GM23338 (cell line): ENCODE data around the gene SND1. TPM values are rescaled to one million over a fixed set of nuclear protein-coding genes. Genes with fewer than 3 reads are reported as not detected.

Source experiments
- ATAC-seq: fragments of 200-7000 bp; cut with Tn5 transposase; 3 replicates; pipeline ENCODE4 v1.9.1; 2020
- DNase-seq: peaks from one replicate; pipeline ENCODE4 v3.0.0-alpha.2; 2015; ENCODE audit warnings: low spot score
- H2AFZ ChIP-seq: fragments of 200-600 bp; sonication (generic); 2 replicates; pipeline ENCODE4 v1.8.0; 2016; ENCODE audit warnings: antibody characterized with exemption, mild to moderate bottlenecking, moderate library complexity
- H3F3A ChIP-seq: fragments of 200-600 bp; sonication (generic); replicated peaks from 2 replicates; pipeline ENCODE4 v1.8.0; 2017; ENCODE audit warnings: antibody characterized with exemption, mixed run types, low read depth
- H3K27ac ChIP-seq: fragments of 200-600 bp; sonication (generic); 2 replicates; pipeline ENCODE4 v1.6.1; 2016; ENCODE audit warnings: low read depth
- H3K27me3 ChIP-seq: fragments of 200-600 bp; sonication (generic); 2 replicates; pipeline ENCODE4 v1.8.0; 2016; ENCODE audit warnings: mild to moderate bottlenecking, mixed run types, moderate library complexity; ENCODE audit not compliant: insufficient read depth
- H3K36me3 ChIP-seq: fragments of 200-600 bp; sonication (generic); 2 replicates; pipeline ENCODE4 v1.8.0; 2016; ENCODE audit warnings: mild to moderate bottlenecking; ENCODE audit not compliant: insufficient read depth
- H3K4me1 ChIP-seq: fragments of 200-600 bp; sonication (generic); 2 replicates; pipeline ENCODE4 v1.8.0; 2016; ENCODE audit warnings: mild to moderate bottlenecking, moderate library complexity; ENCODE audit not compliant: insufficient read depth
- H3K4me2 ChIP-seq: fragments of 200-600 bp; sonication (generic); 2 replicates; pipeline ENCODE4 v1.7.1; 2017; ENCODE audit warnings: mixed run types
- H3K4me3 ChIP-seq: fragments of 200-600 bp; sonication (generic); 2 replicates; pipeline ENCODE4 v1.6.1; 2016; ENCODE audit warnings: mixed run types
- H3K79me2 ChIP-seq: fragments of 200-600 bp; sonication (generic); replicated peaks from 2 replicates; pipeline ENCODE4 v1.8.0; 2017; ENCODE audit warnings: mild to moderate bottlenecking; ENCODE audit not compliant: insufficient read depth
- H3K9me2 ChIP-seq: fragments of 200-600 bp; sonication (generic); 2 replicates; pipeline ENCODE4 v1.8.0; 2017; ENCODE audit not compliant: insufficient read depth
- H4K20me1 ChIP-seq: fragments of 200-600 bp; sonication (generic); replicated peaks from 2 replicates; pipeline ENCODE4 v1.8.0; 2017; ENCODE audit warnings: mild to moderate bottlenecking; ENCODE audit not compliant: insufficient read depth
- H3K27ac Mint-ChIP-seq: 2 replicates; pipeline ENCODE4 v1.8.0; 2020; ENCODE audit warnings: inconsistent platforms, mild to moderate bottlenecking, moderate library complexity, mixed read lengths
- H3K27me3 Mint-ChIP-seq: 3 replicates; pipeline ENCODE4 v1.8.0; 2022; ENCODE audit warnings: low read depth, mild to moderate bottlenecking, moderate library complexity, mixed read lengths, inconsistent platforms; ENCODE audit not compliant: insufficient read depth, poor library complexity
- H3K36me3 Mint-ChIP-seq: 3 replicates; pipeline ENCODE4 v1.8.0; 2021; ENCODE audit warnings: low read depth, mild to moderate bottlenecking, inconsistent platforms, moderate library complexity, mixed read lengths
- H3K4me1 Mint-ChIP-seq: 3 replicates; pipeline ENCODE4 v1.8.0; 2020; ENCODE audit warnings: mild to moderate bottlenecking, inconsistent platforms, mixed read lengths
- H3K4me3 Mint-ChIP-seq: 3 replicates; pipeline ENCODE4 v1.8.0; 2021; ENCODE audit warnings: moderate library complexity, mild to moderate bottlenecking, inconsistent platforms, mixed read lengths
- H3K9me3 Mint-ChIP-seq: 3 replicates; pipeline ENCODE4 v1.8.0; 2020; ENCODE audit warnings: moderate library complexity, mild to moderate bottlenecking, inconsistent platforms, mixed read lengths
- CREB1 ChIP-seq: fragments of 250-450 bp; sonication (Bioruptor Pico); IDR thresholded peaks from 2 replicates; pipeline ENCODE4 v1.5.0; 2020; ENCODE audit warnings: low read depth, mild to moderate bottlenecking, moderate library complexity
- EZH2 ChIP-seq: fragments of 200-600 bp; sonication (generic); IDR thresholded peaks from one replicate; pipeline ENCODE4 v1.8.0; 2017; ENCODE audit warnings: antibody characterized with exemption, mild to moderate bottlenecking, low read depth; ENCODE audit not compliant: unreplicated experiment
- EZH2phosphoT487 ChIP-seq: fragments of 200-600 bp; sonication (generic); IDR thresholded peaks from one replicate; pipeline ENCODE4 v1.8.1; 2018; ENCODE audit warnings: antibody characterized with exemption; ENCODE audit not compliant: unreplicated experiment
- JUNB ChIP-seq: IDR thresholded peaks from one replicate; pipeline ENCODE4 v1.6.1; 2016; ENCODE audit warnings: antibody characterized with exemption; ENCODE audit not compliant: unreplicated experiment
- NANOG ChIP-seq: IDR thresholded peaks from 2 replicates; pipeline ENCODE4 v1.6.1; 2016; ENCODE audit warnings: antibody characterized with exemption, borderline replicate concordance
- POLR2AphosphoS5 ChIP-seq: IDR thresholded peaks from 2 replicates; pipeline ENCODE4 v1.6.1; 2016; ENCODE audit warnings: antibody characterized with exemption, low read depth
- STAT1 ChIP-seq: IDR thresholded peaks from one replicate; pipeline ENCODE4 v1.6.1; 2016; ENCODE audit warnings: antibody characterized with exemption; ENCODE audit not compliant: unreplicated experiment
- ZNF114 ChIP-seq: fragments of 250-450 bp; sonication (Bioruptor Pico); IDR thresholded peaks from 2 replicates; pipeline ENCODE4 v1.5.0; 2020; ENCODE audit warnings: mild to moderate bottlenecking, moderate library complexity
- ZNF331 ChIP-seq: fragments of 250-450 bp; sonication (Bioruptor Pico); IDR thresholded peaks from 2 replicates; pipeline ENCODE4 v1.5.0; 2020; ENCODE audit warnings: low read depth, mild to moderate bottlenecking, moderate library complexity
- polyA plus RNA-seq: library from polyadenylated mRNA; unstranded; fragments of >200 nt; fragmentation: Nextera tagmentation; extraction: Ambion mirVana; gene quantifications from 2 replicates; pipeline ENCODE4 v1.2.1, GENCODE V29; 2016
- total RNA-seq: library from RNA; depleted of rRNA; stranded (reverse); fragments of >200 nt; shearing (Covaris generic); gene quantifications from 2 replicates; pipeline ENCODE4 v1.2.3, GENCODE V29; 2014
- TF ChIP-seq, protein P1 (sequence below): IDR thresholded peaks from one replicate; pipeline ENCODE4 v1.6.1; 2018; ENCODE audit warnings: antibody characterized with exemption; ENCODE audit not compliant: unreplicated experiment
- TF ChIP-seq, protein P2 (sequence below), 2 experiments: fragments of 200-600 bp in 1 of 2; sonication (generic) in 1 of 2; conservative IDR thresholded peaks; 2 replicates each; pipeline versions ENCODE4 v1.5.1 to v1.6.1; 2016 to 2017; ENCODE audit warnings: antibody characterized with exemption in 2 of 2, low read depth in 2 of 2, mild to moderate bottlenecking in 2 of 2, moderate library complexity in 1 of 2
- TF ChIP-seq, protein P3 (sequence below): fragments of 250-450 bp; sonication (Bioruptor Pico); IDR thresholded peaks from 2 replicates; pipeline ENCODE4 v1.5.0; 2020; ENCODE audit warnings: mild to moderate bottlenecking, moderate library complexity
- TF ChIP-seq, protein P4 (sequence below): IDR thresholded peaks from 2 replicates; pipeline ENCODE4 v1.6.1; 2016; ENCODE audit warnings: antibody characterized with exemption

Gene SND1
- total and polyA plus RNA-seq, 2 experiments from 2014 or later = 107 to 254 TPM

DNA sequence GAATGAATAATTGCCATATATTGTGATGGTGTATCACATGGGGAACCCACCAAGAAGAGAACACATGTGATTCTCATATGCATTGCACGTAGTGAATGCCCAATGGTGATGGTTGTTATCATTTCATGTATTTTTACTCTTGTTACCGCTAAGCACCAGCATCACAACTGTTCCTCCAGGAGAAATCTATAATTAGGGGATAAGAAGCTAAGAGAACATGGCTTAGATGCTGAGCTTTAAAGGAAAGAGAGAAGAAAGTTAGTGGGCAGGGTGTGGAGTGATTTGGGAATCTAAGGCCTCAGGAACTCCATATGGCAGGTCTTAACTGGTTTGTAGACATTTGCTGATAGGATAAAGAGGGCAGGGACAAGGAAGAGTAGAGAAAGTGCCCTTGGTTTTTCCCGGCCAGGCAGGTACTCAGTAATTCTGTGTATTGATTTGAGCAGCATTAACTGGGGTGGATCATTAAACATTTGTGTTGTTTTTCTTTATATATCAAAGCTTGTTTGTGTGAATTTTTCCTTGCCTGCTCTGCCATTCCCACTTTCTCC lies 233.3 kb downstream of the SND1 start:
- no peaks in the 10 kb centered on the region for H3K9me2 ChIP-seq
- H2AFZ ChIP-seq = no peak overlapping the region
- Mint-ChIP-seq H3K4me1 (peaks cover 52% of the 10 kb centered on the region), H3K27me3 (no peaks in the 10 kb centered on the region), H3K27ac (no peak overlapping the region; the same call in 1 of the 2 replicates), H3K4me3 (no peak overlapping the region), H3K9me3 (no peaks in the 10 kb centered on the region), H3K36me3 (peaks cover 19% of the 10 kb centered on the region)
- H3K4me2 ChIP-seq = no peak overlapping the region
- H3K4me1 ChIP-seq = peaks cover 43% of the 10 kb centered on the region
- H3K4me3 ChIP-seq = no peak overlapping the region
- peaks cover 3% of the 10 kb centered on the region for H4K20me1 ChIP-seq
- peaks cover 31% of the 10 kb centered on the region for H3K79me2 ChIP-seq
- H3F3A ChIP-seq = no peaks in the 10 kb centered on the region
- H3K27ac ChIP-seq = peak overlapping the region; percentile 67; the same call in 1 of the 2 replicates
- no peaks in the 10 kb centered on the region for H3K27me3 ChIP-seq
- ATAC-seq = no peak
- peaks cover 13% of the 10 kb centered on the region; the same call in 1 of the 2 replicates for H3K36me3 ChIP-seq
- DNase-seq = no peak
- TF ChIP-seq, protein P1, sequence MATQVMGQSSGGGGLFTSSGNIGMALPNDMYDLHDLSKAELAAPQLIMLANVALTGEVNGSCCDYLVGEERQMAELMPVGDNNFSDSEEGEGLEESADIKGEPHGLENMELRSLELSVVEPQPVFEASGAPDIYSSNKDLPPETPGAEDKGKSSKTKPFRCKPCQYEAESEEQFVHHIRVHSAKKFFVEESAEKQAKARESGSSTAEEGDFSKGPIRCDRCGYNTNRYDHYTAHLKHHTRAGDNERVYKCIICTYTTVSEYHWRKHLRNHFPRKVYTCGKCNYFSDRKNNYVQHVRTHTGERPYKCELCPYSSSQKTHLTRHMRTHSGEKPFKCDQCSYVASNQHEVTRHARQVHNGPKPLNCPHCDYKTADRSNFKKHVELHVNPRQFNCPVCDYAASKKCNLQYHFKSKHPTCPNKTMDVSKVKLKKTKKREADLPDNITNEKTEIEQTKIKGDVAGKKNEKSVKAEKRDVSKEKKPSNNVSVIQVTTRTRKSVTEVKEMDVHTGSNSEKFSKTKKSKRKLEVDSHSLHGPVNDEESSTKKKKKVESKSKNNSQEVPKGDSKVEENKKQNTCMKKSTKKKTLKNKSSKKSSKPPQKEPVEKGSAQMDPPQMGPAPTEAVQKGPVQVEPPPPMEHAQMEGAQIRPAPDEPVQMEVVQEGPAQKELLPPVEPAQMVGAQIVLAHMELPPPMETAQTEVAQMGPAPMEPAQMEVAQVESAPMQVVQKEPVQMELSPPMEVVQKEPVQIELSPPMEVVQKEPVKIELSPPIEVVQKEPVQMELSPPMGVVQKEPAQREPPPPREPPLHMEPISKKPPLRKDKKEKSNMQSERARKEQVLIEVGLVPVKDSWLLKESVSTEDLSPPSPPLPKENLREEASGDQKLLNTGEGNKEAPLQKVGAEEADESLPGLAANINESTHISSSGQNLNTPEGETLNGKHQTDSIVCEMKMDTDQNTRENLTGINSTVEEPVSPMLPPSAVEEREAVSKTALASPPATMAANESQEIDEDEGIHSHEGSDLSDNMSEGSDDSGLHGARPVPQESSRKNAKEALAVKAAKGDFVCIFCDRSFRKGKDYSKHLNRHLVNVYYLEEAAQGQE = no peak
- TF ChIP-seq, protein P2, sequence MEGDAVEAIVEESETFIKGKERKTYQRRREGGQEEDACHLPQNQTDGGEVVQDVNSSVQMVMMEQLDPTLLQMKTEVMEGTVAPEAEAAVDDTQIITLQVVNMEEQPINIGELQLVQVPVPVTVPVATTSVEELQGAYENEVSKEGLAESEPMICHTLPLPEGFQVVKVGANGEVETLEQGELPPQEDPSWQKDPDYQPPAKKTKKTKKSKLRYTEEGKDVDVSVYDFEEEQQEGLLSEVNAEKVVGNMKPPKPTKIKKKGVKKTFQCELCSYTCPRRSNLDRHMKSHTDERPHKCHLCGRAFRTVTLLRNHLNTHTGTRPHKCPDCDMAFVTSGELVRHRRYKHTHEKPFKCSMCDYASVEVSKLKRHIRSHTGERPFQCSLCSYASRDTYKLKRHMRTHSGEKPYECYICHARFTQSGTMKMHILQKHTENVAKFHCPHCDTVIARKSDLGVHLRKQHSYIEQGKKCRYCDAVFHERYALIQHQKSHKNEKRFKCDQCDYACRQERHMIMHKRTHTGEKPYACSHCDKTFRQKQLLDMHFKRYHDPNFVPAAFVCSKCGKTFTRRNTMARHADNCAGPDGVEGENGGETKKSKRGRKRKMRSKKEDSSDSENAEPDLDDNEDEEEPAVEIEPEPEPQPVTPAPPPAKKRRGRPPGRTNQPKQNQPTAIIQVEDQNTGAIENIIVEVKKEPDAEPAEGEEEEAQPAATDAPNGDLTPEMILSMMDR (conservative IDR thresholded peaks at IDR 0.05; ENCODE audit: low read depth in 2 of 2) = no peak
- TF ChIP-seq NANOG = no peak
- TF ChIP-seq EZH2phosphoT487 = no peak
- TF ChIP-seq ZNF331 (CRISPR knock-in tag) = no peak
- TF ChIP-seq JUNB = no peak
- no peak for TF ChIP-seq EZH2
- TF ChIP-seq, protein P3, sequence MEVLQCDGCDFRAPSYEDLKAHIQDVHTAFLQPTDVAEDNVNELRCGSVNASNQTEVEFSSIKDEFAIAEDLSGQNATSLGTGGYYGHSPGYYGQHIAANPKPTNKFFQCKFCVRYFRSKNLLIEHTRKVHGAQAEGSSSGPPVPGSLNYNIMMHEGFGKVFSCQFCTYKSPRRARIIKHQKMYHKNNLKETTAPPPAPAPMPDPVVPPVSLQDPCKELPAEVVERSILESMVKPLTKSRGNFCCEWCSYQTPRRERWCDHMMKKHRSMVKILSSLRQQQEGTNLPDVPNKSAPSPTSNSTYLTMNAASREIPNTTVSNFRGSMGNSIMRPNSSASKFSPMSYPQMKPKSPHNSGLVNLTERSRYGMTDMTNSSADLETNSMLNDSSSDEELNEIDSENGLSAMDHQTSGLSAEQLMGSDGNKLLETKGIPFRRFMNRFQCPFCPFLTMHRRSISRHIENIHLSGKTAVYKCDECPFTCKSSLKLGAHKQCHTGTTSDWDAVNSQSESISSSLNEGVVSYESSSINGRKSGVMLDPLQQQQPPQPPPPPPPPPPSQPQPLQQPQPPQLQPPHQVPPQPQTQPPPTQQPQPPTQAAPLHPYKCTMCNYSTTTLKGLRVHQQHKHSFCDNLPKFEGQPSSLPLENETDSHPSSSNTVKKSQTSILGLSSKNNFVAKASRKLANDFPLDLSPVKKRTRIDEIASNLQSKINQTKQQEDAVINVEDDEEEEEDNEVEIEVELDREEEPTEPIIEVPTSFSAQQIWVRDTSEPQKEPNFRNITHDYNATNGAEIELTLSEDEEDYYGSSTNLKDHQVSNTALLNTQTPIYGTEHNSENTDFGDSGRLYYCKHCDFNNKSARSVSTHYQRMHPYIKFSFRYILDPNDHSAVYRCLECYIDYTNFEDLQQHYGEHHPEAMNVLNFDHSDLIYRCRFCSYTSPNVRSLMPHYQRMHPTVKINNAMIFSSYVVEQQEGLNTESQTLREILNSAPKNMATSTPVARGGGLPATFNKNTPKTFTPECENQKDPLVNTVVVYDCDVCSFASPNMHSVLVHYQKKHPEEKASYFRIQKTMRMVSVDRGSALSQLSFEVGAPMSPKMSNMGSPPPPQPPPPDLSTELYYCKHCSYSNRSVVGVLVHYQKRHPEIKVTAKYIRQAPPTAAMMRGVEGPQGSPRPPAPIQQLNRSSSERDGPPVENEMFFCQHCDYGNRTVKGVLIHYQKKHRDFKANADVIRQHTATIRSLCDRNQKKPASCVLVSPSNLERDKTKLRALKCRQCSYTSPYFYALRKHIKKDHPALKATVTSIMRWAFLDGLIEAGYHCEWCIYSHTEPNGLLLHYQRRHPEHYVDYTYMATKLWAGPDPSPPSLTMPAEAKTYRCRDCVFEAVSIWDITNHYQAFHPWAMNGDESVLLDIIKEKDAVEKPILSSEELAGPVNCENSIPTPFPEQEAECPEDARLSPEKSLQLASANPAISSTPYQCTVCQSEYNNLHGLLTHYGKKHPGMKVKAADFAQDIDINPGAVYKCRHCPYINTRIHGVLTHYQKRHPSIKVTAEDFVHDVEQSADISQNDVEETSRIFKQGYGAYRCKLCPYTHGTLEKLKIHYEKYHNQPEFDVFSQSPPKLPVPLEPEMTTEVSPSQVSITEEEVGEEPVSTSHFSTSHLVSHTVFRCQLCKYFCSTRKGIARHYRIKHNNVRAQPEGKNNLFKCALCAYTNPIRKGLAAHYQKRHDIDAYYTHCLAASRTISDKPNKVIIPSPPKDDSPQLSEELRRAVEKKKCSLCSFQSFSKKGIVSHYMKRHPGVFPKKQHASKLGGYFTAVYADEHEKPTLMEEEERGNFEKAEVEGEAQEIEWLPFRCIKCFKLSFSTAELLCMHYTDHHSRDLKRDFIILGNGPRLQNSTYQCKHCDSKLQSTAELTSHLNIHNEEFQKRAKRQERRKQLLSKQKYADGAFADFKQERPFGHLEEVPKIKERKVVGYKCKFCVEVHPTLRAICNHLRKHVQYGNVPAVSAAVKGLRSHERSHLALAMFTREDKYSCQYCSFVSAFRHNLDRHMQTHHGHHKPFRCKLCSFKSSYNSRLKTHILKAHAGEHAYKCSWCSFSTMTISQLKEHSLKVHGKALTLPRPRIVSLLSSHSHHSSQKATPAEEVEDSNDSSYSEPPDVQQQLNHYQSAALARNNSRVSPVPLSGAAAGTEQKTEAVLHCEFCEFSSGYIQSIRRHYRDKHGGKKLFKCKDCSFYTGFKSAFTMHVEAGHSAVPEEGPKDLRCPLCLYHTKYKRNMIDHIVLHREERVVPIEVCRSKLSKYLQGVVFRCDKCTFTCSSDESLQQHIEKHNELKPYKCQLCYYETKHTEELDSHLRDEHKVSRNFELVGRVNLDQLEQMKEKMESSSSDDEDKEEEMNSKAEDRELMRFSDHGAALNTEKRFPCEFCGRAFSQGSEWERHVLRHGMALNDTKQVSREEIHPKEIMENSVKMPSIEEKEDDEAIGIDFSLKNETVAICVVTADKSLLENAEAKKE (CRISPR knock-in tag) = no peak
- TF ChIP-seq POLR2AphosphoS5 = no peak
- no peak for TF ChIP-seq STAT1
- no peak for TF ChIP-seq CREB1 (CRISPR knock-in tag)
- TF ChIP-seq, protein P4, sequence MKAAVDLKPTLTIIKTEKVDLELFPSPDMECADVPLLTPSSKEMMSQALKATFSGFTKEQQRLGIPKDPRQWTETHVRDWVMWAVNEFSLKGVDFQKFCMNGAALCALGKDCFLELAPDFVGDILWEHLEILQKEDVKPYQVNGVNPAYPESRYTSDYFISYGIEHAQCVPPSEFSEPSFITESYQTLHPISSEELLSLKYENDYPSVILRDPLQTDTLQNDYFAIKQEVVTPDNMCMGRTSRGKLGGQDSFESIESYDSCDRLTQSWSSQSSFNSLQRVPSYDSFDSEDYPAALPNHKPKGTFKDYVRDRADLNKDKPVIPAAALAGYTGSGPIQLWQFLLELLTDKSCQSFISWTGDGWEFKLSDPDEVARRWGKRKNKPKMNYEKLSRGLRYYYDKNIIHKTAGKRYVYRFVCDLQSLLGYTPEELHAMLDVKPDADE = no peak
- TF ChIP-seq ZNF114 (CRISPR knock-in tag) = no peak
